ENCODE data around the gene PCGF2. TPM values are rescaled to one million over a fixed set of nuclear protein-coding genes. Genes with fewer than 3 reads are reported as not detected.

Gene PCGF2
- total RNA-seq, 4 donors from 2014 or later = 3.2 to 17.0 (median 6.1) TPM

- no peak for TF ChIP-seq CTCF (IDR thresholded peaks at IDR 0.05)
- ATAC-seq (ENCODE audit: low FRiP score) = no peak
These were observed 3.1 kb upstream of the PCGF2 start for GRCh38 chr17:38751144-38751807.

GRCh38 chr17:38750312-38751121 lies 2.4 kb upstream of the PCGF2 start:
- ATAC-seq (ENCODE audit: low FRiP score) = no peak
- no peak for DNase-seq (ENCODE audit: low spot score)
- TF ChIP-seq CTCF (IDR thresholded peaks at IDR 0.05) = no peak

More at GRCh38 chr17:38751144-38751807, 3.1 kb upstream of the PCGF2 start:
- no peak for DNase-seq (ENCODE audit: low spot score)

GRCh38 chr17:38750044-38750311 lies 1.8 kb upstream of the PCGF2 start:
- no peak for TF ChIP-seq CTCF (IDR thresholded peaks at IDR 0.05)
- DNase-seq (ENCODE audit: low spot score) (no peak), ATAC-seq (ENCODE audit: low FRiP score) (no peak)

GRCh38 chr17:38749223-38750043 lies 1.3 kb upstream of the PCGF2 start:
- TF ChIP-seq CTCF (IDR thresholded peaks at IDR 0.05) = no peak
- DNase-seq (ENCODE audit: low spot score) = peak; percentile 51
- ATAC-seq (ENCODE audit: low FRiP score) = peak; percentile 13

- ATAC-seq (ENCODE audit: low FRiP score) (no peak), DNase-seq (ENCODE audit: low spot score) (no peak)
These were observed 721 bp upstream of the PCGF2 start for GRCh38 chr17:38748892-38749222.

More at GRCh38 chr17:38748892-38749222, 721 bp upstream of the PCGF2 start:
- TF ChIP-seq CTCF (IDR thresholded peaks at IDR 0.05) = no peak

Data from omental fat pad (tissue), 4 donors.